Kidney epithelial cell (primary cell): Measurements from ENCODE around the gene ACKR3. TPM values are rescaled to one million over a fixed set of nuclear protein-coding genes. Genes with fewer than 3 reads are reported as not detected.

Source experiments
- DNase-seq: peaks from one replicate; pipeline ENCODE4 v3.0.0-alpha.2; 2010; ENCODE audit warnings: low read depth
- H3K27me3 ChIP-seq: 2 replicates; pipeline ENCODE4 v1.6.0; 2011; ENCODE audit warnings: low read length; ENCODE audit not compliant: control insufficient read depth, insufficient read depth
- H3K36me3 ChIP-seq: 2 replicates; pipeline ENCODE4 v1.5.1; 2011; ENCODE audit warnings: low read length; ENCODE audit not compliant: control insufficient read depth, insufficient read depth
- H3K4me3 ChIP-seq: 2 replicates; pipeline ENCODE4 v1.5.1; 2011; ENCODE audit warnings: low read depth, mild to moderate bottlenecking, control low read depth, low read length
- total RNA-seq: library from RNA; depleted of rRNA; stranded (reverse); fragments of >200 nt; gene quantifications from 2 replicates; pipeline ENCODE4 v1.2.3, GENCODE V29; 2015
- TF ChIP-seq, protein P1 (sequence below): IDR thresholded peaks from 2 replicates; pipeline ENCODE4 v1.5.1; 2011; ENCODE audit warnings: mild to moderate bottlenecking, moderate library complexity, low read length, control low read depth, inconsistent platforms; ENCODE audit not compliant: insufficient read depth, poor library complexity, severe bottlenecking

The ACKR3 gene
- total RNA-seq, 1 donor from 2014 or later = 1.2 TPM

DNA sequence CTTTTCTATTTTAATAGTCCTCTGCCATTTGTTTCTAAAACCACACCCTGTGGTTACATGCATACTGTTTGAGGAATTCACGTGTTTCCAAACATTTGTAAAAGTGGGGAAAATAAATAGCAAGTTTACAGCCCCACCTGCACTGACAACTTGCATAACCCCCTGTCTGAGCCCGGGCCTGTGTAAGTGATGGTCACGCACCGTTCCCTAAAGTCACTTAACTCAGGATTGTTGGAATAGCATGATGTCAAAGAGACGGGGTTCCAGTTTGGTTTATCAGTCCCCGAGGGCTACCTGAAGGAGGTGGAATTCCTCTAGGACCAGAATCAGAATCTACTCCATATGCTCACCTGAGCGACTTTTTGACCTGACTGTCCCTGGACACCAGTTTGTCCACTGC is 30.5 kb downstream of the ACKR3 start:
- TF ChIP-seq, protein P1, sequence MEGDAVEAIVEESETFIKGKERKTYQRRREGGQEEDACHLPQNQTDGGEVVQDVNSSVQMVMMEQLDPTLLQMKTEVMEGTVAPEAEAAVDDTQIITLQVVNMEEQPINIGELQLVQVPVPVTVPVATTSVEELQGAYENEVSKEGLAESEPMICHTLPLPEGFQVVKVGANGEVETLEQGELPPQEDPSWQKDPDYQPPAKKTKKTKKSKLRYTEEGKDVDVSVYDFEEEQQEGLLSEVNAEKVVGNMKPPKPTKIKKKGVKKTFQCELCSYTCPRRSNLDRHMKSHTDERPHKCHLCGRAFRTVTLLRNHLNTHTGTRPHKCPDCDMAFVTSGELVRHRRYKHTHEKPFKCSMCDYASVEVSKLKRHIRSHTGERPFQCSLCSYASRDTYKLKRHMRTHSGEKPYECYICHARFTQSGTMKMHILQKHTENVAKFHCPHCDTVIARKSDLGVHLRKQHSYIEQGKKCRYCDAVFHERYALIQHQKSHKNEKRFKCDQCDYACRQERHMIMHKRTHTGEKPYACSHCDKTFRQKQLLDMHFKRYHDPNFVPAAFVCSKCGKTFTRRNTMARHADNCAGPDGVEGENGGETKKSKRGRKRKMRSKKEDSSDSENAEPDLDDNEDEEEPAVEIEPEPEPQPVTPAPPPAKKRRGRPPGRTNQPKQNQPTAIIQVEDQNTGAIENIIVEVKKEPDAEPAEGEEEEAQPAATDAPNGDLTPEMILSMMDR = no peak
- no peak for DNase-seq
- H3K4me3 ChIP-seq = no peak overlapping the region
- H3K36me3 ChIP-seq = no peaks in the 10 kb centered on the region
- H3K27me3 ChIP-seq = peaks cover 15% of the 10 kb centered on the region

DNA sequence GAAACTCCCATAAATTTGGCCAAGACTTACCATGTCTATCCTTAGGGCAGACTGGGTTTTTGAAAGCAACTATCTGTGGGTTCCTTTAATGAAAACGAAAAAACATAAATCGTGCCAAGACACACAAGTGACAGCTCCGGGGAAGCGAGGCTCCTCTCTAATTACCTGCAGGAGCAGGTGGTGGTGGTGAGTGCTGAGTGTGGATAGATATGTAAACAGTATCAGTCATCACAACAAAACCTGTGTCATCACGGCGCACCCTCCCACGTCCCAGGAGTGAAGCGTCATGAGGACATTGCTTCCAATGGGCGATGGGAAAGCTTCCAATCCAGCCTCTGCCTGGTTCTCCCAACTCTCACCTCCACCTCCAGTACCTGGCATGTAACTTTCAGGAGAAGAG is 31.3 kb downstream of the ACKR3 start:
- no peaks in the 10 kb centered on the region for H3K36me3 ChIP-seq
- no peak overlapping the region for H3K4me3 ChIP-seq
- peaks cover 15% of the 10 kb centered on the region for H3K27me3 ChIP-seq
- DNase-seq = no peak
- TF ChIP-seq, protein P1 = no peak

DNA sequence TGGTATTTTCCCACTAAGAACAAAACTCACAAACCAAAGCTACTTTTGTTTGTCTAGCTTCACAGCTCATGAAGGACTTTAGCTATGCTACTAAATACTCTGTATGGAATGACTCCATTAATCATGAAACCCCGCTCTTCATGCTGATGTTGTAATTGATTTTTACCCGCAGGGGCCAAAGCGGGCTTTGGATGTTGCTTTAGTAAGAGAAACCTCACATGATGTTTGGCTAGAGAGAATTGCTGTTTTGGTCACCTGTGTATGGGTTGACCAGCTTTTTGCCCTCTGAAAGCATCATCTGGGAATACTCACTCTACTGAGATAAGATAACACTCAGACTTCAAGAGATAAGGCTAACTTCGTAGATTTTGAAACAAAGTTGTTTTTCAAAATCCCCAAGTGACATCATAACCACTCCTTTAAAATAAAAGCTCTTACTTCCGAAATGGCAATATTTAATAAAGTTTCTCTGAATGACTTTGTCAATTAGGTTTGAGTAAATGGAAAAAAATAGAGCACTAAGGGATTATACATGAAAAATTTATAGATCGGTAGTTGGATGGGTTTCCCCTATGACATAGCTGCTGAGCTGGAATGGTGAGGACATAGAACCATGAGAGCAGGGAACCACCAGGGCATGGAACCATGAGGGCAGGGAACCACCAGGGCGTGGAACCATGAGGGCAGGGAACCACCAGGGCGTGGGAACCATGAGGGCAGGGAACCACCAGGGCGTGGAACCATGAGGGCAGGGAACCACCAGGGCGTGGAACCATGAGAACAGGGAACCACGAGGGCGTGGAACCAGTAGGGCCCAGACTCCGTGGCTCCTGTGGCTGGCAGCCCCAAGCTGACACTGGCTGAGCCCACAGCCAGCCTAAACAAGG is 31.9 kb downstream of the ACKR3 start:
- H3K36me3 ChIP-seq = no peaks in the 10 kb centered on the region
- H3K4me3 ChIP-seq = no peak overlapping the region
- peaks cover 19% of the 10 kb centered on the region for H3K27me3 ChIP-seq
- DNase-seq = no peak
- TF ChIP-seq, protein P1 = no peak

GRCh38 chr2:236602678-236603077 is 33.1 kb downstream of the ACKR3 start:
- H3K27me3 ChIP-seq = peaks cover 23% of the 10 kb centered on the region
- H3K4me3 ChIP-seq = no peak overlapping the region
- no peaks in the 10 kb centered on the region for H3K36me3 ChIP-seq
- TF ChIP-seq, protein P1 = no peak
- DNase-seq = no peak

DNA sequence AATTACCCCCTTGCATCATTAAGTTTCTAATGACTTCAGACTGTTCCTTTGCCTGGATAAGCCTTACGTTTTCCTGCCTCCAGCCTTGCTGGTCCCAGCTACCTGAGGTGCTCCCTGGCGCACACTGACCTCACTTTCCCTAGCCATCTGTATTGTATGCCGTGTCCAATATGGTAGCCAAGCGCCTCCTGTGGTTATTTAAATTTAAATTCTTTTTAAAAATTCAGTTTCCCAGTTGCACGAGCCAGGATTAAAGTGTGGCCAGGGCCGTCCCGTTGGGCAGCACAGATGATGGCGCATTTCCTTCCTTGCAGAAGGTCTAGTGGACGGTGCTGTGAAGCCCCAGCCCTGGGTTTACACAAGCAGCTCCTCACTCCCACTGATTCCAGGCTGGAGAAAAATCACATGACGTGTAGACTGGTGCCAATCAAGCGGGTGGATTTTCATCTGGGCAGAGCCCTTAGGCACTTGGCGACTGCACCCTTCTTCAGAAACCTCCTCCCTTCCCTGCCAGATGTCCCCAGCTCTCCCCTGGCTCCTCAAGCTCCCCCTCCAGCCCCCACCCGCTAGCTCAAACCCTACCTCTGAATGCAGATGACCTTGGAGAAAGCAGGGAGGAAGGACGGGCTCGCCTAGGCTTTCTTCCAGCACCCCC is 33.9 kb downstream of the ACKR3 start:
- no peak overlapping the region for H3K4me3 ChIP-seq
- H3K36me3 ChIP-seq = no peaks in the 10 kb centered on the region
- H3K27me3 ChIP-seq = peaks cover 23% of the 10 kb centered on the region
- TF ChIP-seq, protein P1 = no peak
- DNase-seq = no peak
